ENCODE measurements around the gene FOXE1.

FOXE1 gene

GRCh38 chr9:97866848-97867247 is 13.8 kb downstream of the FOXE1 start:
- DNase-seq: no peak

- no peak for DNase-seq
Observed at GRCh38 chr9:97868859-97869258, 15.8 kb downstream of the FOXE1 start.

- no peak for DNase-seq
Observed at GRCh38 chr9:97873425-97873824, 20.4 kb downstream of the FOXE1 start.

- no peak for DNase-seq
Observed at GRCh38 chr9:97873882-97874281, 20.9 kb downstream of the FOXE1 start.

GRCh38 chr9:97874624-97875023 is 21.6 kb downstream of the FOXE1 start:
- DNase-seq: no peak

- DNase-seq: no peak
Observed at GRCh38 chr9:97875111-97875510, 22.1 kb downstream of the FOXE1 start.

- no peak for DNase-seq
Observed at GRCh38 chr9:97876061-97876460, 23.0 kb downstream of the FOXE1 start.

- no peak for DNase-seq
Observed at GRCh38 chr9:97880336-97880735, 27.3 kb downstream of the FOXE1 start.

GRCh38 chr9:97889941-97890887 is 37.2 kb downstream of the FOXE1 start:
- DNase-seq: no peak

- no peak for DNase-seq
Observed at GRCh38 chr9:97891736-97892135, 38.7 kb downstream of the FOXE1 start.

GRCh38 chr9:97892421-97892820 is 39.4 kb downstream of the FOXE1 start:
- DNase-seq: no peak

- DNase-seq: no peak
Observed at GRCh38 chr9:97895211-97895610, 42.2 kb downstream of the FOXE1 start.

- no peak for DNase-seq
Observed at GRCh38 chr9:97895695-97896332, 42.8 kb downstream of the FOXE1 start.

- DNase-seq: no peak
Observed at GRCh38 chr9:97900103-97900737, 47.2 kb downstream of the FOXE1 start.

GRCh38 chr9:97900738-97901565 is 47.9 kb downstream of the FOXE1 start:
- DNase-seq: no peak

- no peak for DNase-seq
Observed at GRCh38 chr9:97903177-97903576, 50.2 kb downstream of the FOXE1 start.

GRCh38 chr9:97904725-97905124 is 51.7 kb downstream of the FOXE1 start:
- no peak for DNase-seq

GRCh38 chr9:97905228-97905627 is 52.2 kb downstream of the FOXE1 start:
- no peak for DNase-seq
